Astrocyte of the spinal cord (primary cell): ENCODE data around the gene OR3A2.
"Not testable (repeated sequence)": the region's sequence is repeated elsewhere in the genome, so short reads cannot be mapped to it uniquely, and the experiment has no call there.

ENCODE experiments used
- DNase-seq: peaks from one replicate; pipeline ENCODE4 v3.0.0; 2011; ENCODE audit warnings: low read depth, low spot score
- H3K4me3 ChIP-seq: 2 replicates; pipeline ENCODE4 v1.5.1; 2011; ENCODE audit warnings: low read depth, mild to moderate bottlenecking, low read length, moderate library complexity
- in situ Hi-C: cut with HindIII; loops from 2 replicates; pipeline ENCODE4 v1.10.0; 2017; ENCODE audit warnings: low sequenced_read_pairs
- TF ChIP-seq, protein P1 (sequence below): IDR thresholded peaks from 2 replicates; pipeline ENCODE4 v1.5.1; 2012; ENCODE audit warnings: low read depth, mild to moderate bottlenecking, low read length, inconsistent platforms

The OR3A2 gene

DNA sequence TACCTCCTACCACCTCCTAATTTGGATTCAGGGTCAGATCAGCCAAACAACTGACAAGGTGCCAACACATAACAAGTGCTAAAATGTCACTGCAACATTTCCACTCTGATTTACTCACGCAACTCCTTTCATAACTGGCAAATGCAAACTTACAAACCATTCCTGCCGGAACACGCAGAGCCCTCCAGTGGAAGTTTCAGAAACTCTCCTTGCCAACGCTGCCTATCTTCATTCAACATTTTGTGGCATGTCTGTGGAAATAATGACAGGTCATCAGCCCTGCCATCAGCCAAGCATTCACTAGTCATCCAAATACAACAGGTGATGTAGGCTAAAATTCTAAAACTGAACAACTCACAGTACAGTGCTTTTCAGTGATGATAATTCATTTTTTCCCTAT lies 50.2 kb downstream of the OR3A2 start:
- TF ChIP-seq, protein P1, sequence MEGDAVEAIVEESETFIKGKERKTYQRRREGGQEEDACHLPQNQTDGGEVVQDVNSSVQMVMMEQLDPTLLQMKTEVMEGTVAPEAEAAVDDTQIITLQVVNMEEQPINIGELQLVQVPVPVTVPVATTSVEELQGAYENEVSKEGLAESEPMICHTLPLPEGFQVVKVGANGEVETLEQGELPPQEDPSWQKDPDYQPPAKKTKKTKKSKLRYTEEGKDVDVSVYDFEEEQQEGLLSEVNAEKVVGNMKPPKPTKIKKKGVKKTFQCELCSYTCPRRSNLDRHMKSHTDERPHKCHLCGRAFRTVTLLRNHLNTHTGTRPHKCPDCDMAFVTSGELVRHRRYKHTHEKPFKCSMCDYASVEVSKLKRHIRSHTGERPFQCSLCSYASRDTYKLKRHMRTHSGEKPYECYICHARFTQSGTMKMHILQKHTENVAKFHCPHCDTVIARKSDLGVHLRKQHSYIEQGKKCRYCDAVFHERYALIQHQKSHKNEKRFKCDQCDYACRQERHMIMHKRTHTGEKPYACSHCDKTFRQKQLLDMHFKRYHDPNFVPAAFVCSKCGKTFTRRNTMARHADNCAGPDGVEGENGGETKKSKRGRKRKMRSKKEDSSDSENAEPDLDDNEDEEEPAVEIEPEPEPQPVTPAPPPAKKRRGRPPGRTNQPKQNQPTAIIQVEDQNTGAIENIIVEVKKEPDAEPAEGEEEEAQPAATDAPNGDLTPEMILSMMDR = no peak
- no peak for DNase-seq
- in situ Hi-C loops = no loop called here
- H3K4me3 ChIP-seq = no peak overlapping the region

DNA sequence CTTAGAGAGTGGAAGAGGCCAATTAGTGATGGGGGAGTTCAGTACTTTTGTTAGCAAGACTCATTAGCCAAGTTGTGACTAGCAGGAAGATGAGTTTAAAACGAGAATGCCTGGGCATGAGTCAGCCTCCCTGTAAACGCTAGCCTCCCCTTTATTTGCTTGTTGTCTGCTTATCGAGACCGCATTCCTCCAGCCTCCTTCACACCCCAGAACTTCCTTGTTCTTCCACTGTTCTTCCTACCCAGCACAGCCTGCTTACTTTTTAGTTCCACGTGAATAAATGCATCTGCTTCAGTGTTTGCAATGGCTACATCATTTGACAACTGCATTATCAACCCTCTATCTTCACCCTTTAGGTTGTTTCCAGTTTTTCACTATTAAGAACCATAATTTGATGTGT lies 67.8 kb downstream of the OR3A2 start:
- DNase-seq = no peak
- no peak overlapping the region for H3K4me3 ChIP-seq
- in situ Hi-C loops = no loop called here
- TF ChIP-seq, protein P1 = no peak

DNA sequence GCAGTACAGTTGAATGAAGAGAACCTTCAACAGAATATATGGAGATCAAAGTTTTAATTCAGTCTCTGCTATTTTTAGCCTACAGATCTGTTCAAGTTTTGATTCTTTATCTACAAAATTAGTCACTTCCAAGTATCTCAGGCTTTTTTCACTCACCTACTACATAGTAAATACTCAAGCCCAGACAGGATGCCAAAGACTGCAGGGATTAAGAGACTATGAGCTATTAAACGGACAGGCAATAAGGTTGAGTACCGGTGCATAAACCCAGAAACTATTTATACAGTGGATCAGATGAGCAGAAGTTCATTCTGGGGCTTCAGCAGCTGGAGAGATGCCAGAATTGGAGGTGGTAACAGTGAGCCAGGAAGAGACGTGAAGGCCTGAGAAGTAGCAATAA lies 69.3 kb downstream of the OR3A2 start:
- in situ Hi-C loops = no loop called here
- TF ChIP-seq, protein P1 = no peak
- DNase-seq = no peak
- H3K4me3 ChIP-seq = no peak overlapping the region

DNA sequence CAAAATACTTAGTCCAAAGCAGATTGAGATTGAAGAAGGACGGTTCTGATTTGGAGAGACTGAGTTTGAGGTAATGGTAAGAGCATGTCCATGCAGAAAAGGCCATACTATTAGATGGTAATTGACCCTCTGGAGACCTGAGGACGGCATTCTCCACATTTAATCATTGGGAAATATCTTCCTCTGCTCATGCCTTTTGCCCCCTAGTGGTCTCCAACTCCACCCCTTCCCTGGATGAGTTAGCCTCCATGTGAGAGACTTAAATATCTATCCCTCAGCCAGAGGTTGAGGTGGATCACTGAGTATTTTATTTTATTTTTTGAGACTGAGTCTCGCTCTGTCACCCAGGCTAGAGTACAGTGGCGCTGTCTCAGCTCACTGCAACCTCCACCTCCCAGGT lies 77.5 kb downstream of the OR3A2 start:
- no peak for DNase-seq
- in situ Hi-C loops = no loop called here
- TF ChIP-seq, protein P1 = no peak
- H3K4me3 ChIP-seq = no peak overlapping the region

DNA sequence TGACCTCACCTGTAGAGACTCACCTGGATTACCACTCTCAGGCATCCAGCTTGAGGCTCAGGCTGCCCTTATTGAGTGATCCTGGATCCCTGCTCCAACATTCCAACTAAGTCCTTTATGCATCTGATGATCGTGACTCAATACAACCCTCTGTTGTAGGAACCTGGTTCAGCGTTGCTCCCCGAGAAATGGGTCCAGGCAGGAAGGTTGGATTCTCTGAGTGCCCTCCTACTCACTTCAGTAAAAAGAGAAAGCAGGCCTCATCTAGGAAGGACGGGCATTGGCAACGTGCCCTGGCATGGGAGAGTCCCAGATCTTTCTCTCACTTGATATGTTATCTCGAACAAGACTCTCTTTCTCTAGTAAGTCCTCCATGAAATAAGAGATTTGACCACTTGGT lies 87.8 kb downstream of the OR3A2 start, which contains the start of gene OR3A1:
TSS of gene OR3A1 (minus strand) at position 101 of the 400 bp plus-strand sequence. CDS start 5,778 bp downstream, outside the sequence.
- no peak within 1 kb of the TSS for H3K4me3 ChIP-seq
- no peak for DNase-seq
- in situ Hi-C loops = no loop called here
- TF ChIP-seq, protein P1 = no peak

DNA sequence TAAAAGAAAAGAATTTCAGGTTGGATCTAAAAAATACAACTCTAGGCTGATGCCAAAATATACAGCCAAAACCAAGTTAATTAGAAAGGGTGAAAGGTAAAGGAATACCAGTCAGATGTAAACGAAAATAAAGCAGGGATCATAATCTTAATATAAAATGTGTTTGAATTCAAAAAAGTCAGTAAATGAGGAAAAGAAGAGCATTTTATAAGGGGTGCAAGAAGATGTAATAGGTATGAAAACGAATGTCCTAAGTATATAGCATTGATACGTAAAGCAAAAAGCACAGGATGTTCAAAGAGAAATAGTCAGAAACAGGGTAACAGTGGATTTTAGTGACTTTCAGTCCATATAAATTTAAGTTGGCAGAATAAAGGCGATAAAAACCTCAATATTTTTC lies 90.5 kb downstream of the OR3A2 start:
- in situ Hi-C loops = no loop called here
- DNase-seq = no peak
- no peak overlapping the region for H3K4me3 ChIP-seq
- TF ChIP-seq, protein P1 = no peak

DNA sequence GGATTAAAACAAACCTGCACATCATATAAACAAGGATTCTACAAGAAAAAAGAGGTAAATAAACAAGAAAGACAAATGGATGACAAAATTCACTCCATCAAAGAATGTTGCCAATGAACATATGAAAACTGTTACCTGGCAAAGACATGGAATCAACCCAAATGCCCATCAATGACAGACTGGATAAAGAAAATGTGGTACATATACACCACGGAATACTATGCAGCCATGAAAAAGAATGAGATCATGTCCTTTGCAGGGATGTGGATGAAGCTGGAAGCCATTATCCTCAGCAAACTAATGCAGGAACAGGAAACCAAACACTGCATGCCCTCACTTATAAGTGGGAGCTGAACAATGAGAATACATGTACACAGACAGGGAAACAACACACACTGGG lies 92.6 kb downstream of the OR3A2 start:
- DNase-seq, H3K4me3 ChIP-seq, in situ Hi-C loops: not testable (repeated sequence)
